MM.1S (cell line): ENCODE results near the gene FHIT.

Source experiments
- EZH2 ChIP-seq: fragments of 300-600 bp; sonication (generic); optimal IDR thresholded peaks from 2 replicates; pipeline ENCODE3; 2017; ENCODE audit warnings: low read depth, mild to moderate bottlenecking, antibody characterized with exemption, low read length, mixed read lengths
- EZH2phosphoT487 ChIP-seq: fragments of 300-600 bp; sonication (generic); IDR thresholded peaks from 2 replicates; pipeline ENCODE4 v1.6.1; 2018; ENCODE audit warnings: antibody characterized with exemption, low read length
- TF ChIP-seq, protein P1 (sequence below): fragments of 300-600 bp; sonication (generic); IDR thresholded peaks from 2 replicates; pipeline ENCODE4 v1.5.1; 2016; ENCODE audit warnings: antibody characterized with exemption, low read length, mixed read lengths

DNA sequence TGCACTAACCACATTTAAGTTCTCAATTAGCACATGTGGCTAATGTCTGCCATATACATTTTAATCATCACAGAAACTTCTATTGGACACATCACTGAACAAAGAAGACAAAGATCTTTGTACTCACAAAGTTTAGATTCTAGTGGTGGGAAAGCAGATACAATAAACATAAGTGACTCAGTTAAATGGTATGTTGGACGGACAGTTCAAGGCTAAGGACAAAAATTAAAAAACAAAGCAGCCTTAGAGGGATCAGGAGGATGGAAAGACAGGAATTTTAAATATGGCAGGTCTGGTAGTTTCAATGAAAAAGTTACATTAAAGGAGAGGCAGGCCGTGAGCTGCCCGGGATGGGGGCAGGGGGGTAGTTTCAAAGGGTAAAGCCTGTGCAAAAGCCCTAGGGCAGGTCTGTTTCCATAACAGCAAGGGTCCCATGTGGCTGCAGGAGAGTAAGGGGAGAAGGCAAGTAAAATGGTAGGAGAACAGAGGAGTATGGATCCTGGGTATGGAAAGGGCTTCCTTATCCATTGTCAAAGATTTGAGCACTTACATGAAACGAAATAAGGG, 220.7 kb downstream of the FHIT start:
- TF ChIP-seq, protein P1, sequence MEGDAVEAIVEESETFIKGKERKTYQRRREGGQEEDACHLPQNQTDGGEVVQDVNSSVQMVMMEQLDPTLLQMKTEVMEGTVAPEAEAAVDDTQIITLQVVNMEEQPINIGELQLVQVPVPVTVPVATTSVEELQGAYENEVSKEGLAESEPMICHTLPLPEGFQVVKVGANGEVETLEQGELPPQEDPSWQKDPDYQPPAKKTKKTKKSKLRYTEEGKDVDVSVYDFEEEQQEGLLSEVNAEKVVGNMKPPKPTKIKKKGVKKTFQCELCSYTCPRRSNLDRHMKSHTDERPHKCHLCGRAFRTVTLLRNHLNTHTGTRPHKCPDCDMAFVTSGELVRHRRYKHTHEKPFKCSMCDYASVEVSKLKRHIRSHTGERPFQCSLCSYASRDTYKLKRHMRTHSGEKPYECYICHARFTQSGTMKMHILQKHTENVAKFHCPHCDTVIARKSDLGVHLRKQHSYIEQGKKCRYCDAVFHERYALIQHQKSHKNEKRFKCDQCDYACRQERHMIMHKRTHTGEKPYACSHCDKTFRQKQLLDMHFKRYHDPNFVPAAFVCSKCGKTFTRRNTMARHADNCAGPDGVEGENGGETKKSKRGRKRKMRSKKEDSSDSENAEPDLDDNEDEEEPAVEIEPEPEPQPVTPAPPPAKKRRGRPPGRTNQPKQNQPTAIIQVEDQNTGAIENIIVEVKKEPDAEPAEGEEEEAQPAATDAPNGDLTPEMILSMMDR, result no peak
- TF ChIP-seq EZH2phosphoT487 (no peak), EZH2 (no peak)
